Neural crest cell (in vitro differentiated cells): Measurements from ENCODE around the gene NPAT. TPM values are rescaled to one million over a fixed set of nuclear protein-coding genes. Genes with fewer than 3 reads are reported as not detected.

Experiments used
- DNase-seq: peaks from one replicate; pipeline ENCODE4 v3.0.0; 2021; ENCODE audit warnings: low read depth, mixed read lengths, low spot score
- H3K27ac Mint-ChIP-seq: one replicate; pipeline ENCODE4 v1.8.0; 2021; ENCODE audit warnings: mild to moderate bottlenecking, mixed read lengths; ENCODE audit not compliant: unreplicated experiment
- H3K27me3 Mint-ChIP-seq: 2 replicates; pipeline ENCODE4 v1.8.0; 2021; ENCODE audit warnings: low read depth, mild to moderate bottlenecking, mixed read lengths
- H3K36me3 Mint-ChIP-seq: 2 replicates; pipeline ENCODE4 v1.8.0; 2021; ENCODE audit warnings: low read depth, mild to moderate bottlenecking, mixed read lengths
- H3K4me1 Mint-ChIP-seq: 2 replicates; pipeline ENCODE4 v1.8.0; 2021; ENCODE audit warnings: mixed read lengths
- H3K4me3 Mint-ChIP-seq: one replicate; pipeline ENCODE4 v1.8.0; 2021; ENCODE audit warnings: mild to moderate bottlenecking, mixed read lengths
- H3K9me3 Mint-ChIP-seq: 2 replicates; pipeline ENCODE4 v1.8.0; 2021; ENCODE audit warnings: mixed read lengths
- CTCF ChIP-seq: fragments of 200-600 bp; sonication (generic); conservative IDR thresholded peaks from 2 replicates; pipeline ENCODE4 v1.5.0; 2021; ENCODE audit warnings: antibody characterized with exemption, mild to moderate bottlenecking
- total RNA-seq: library from RNA; stranded (reverse); gene quantifications from 2 replicates; pipeline ENCODE4 v1.2.1, GENCODE V29; 2021

The NPAT gene
- total RNA-seq, 1 donor from 2014 or later = 14.5 TPM

DNA sequence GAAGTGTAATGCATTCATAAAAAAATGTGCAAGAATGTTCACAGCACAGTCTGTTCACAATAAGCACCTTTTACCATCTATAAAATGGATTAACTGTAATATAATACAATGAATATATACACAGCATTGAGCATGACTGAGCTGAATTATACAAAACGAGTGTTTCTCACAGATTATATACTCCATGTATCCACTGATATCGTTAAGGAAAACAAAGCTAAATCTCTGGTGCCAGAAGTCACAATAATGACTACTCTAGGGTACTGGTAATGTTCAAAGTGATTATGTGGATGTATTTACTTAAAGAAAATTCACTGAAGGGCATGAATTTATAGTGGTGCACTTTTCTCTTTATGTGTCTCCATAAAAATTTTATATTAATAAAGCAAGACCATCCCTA is 67.8 kb downstream of the NPAT start:
- TF ChIP-seq CTCF = no peak
- no peak for DNase-seq
- Mint-ChIP-seq H3K4me3 (no peak overlapping the region), H3K27ac (no peak overlapping the region), H3K27me3 (no peaks in the 10 kb centered on the region), H3K4me1 (no peaks in the 10 kb centered on the region), H3K9me3 (no peaks in the 10 kb centered on the region), H3K36me3 (peaks cover 2% of the 10 kb centered on the region)

GRCh38 chr11:108148556-108148955 is 73.9 kb downstream of the NPAT start:
- DNase-seq = no peak
- Mint-ChIP-seq H3K4me1 (peaks cover 5% of the 10 kb centered on the region), H3K27ac (no peak overlapping the region), H3K4me3 (no peak overlapping the region), H3K27me3 (no peaks in the 10 kb centered on the region), H3K9me3 (no peaks in the 10 kb centered on the region), H3K36me3 (peaks cover 8% of the 10 kb centered on the region)
- TF ChIP-seq CTCF = no peak

GRCh38 chr11:108147150-108147549 is 75.3 kb downstream of the NPAT start:
- Mint-ChIP-seq H3K27me3 (no peaks in the 10 kb centered on the region), H3K27ac (no peak overlapping the region), H3K9me3 (no peaks in the 10 kb centered on the region), H3K4me1 (peaks cover 5% of the 10 kb centered on the region), H3K36me3 (peaks cover 8% of the 10 kb centered on the region), H3K4me3 (no peak overlapping the region)
- TF ChIP-seq CTCF = no peak
- no peak for DNase-seq

DNA sequence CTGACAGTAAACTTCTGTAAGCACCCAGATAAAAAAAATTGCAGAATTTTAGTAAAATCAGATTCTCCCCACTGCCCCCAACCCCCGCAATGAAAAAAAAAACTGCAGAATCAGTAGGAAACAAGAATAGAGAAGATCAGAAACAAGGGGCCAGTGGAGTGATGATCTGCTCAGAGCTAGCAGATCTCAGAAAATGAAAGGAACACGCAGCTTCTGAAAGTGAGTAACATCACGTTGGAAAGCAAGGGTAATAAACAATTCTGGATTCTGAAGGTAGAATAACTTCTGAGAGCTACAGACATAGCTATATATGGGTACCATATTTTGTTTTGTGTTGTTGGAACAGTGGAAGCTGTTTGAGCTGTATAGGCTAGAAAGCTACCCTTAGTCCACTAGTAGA is 77.8 kb downstream of the NPAT start:
- H3K27ac Mint-ChIP-seq = no peak overlapping the region
- H3K36me3 Mint-ChIP-seq = peaks cover 8% of the 10 kb centered on the region
- no peaks in the 10 kb centered on the region for H3K27me3 Mint-ChIP-seq
- DNase-seq = no peak
- TF ChIP-seq CTCF = no peak
- no peak overlapping the region for H3K4me3 Mint-ChIP-seq
- H3K9me3 Mint-ChIP-seq = no peaks in the 10 kb centered on the region
- H3K4me1 Mint-ChIP-seq = peaks cover 5% of the 10 kb centered on the region

DNA sequence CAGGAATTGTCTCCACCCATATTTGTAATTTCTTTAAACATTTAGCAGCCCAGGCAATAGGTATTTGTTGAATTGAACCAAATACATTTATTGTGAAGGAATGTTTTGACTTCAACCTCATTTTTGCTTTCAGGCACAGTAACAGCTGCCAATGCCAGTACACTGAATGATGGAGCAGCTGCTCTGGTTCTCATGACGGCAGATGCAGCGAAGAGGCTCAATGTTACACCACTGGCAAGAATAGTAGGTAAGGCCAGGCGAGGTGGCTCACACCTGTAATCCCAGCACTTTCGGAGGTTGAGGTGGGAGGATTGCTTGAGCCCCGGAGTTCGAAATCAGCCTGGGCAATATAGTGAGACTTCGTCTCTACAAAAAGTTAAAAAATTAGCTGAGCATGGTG is 80.1 kb downstream of the NPAT start:
- Mint-ChIP-seq H3K36me3 (peaks cover 11% of the 10 kb centered on the region), H3K9me3 (no peaks in the 10 kb centered on the region), H3K27me3 (no peaks in the 10 kb centered on the region), H3K27ac (no peak overlapping the region), H3K4me3 (no peak overlapping the region), H3K4me1 (no peaks in the 10 kb centered on the region)
- no peak for TF ChIP-seq CTCF
- no peak for DNase-seq

- H3K36me3 Mint-ChIP-seq = peaks cover 10% of the 10 kb centered on the region
- no peaks in the 10 kb centered on the region for H3K27me3 Mint-ChIP-seq
- DNase-seq = no peak
- TF ChIP-seq CTCF = no peak
- no peaks in the 10 kb centered on the region for H3K9me3 Mint-ChIP-seq
- no peaks in the 10 kb centered on the region for H3K4me1 Mint-ChIP-seq
- H3K4me3 Mint-ChIP-seq = no peak overlapping the region
- no peak overlapping the region for H3K27ac Mint-ChIP-seq
Observed at GRCh38 chr11:108137212-108137611, 85.2 kb downstream of the NPAT start.
